ENCODE data around the gene ATG2B.
A peak's percentile ranks its signal among the peaks of the same experiment; 100 is the strongest.
"Not testable (repeated sequence)": the region's sequence is repeated elsewhere in the genome, so short reads cannot be mapped to it uniquely, and the experiment has no call there.

ATG2B gene

DNA sequence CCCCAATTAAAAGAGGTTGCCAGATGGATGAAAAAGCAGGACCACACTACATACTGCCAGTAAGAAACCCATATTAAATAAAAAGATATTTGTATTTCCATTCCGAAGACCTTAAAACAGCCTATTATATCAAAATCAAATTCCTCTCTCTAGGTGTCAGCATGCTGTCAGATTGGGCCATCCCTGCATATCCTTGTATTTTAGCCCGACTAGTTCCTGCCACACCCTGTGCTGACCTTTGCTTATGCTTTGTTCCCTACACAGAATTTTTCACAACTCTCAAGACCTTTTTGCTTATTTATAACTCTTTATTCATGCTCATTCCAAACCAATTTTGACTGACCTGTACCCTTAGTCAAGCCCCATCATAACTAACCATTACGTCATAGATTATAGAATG is 13.0 kb upstream of the ATG2B start:
- DNase-seq: no peak

DNA sequence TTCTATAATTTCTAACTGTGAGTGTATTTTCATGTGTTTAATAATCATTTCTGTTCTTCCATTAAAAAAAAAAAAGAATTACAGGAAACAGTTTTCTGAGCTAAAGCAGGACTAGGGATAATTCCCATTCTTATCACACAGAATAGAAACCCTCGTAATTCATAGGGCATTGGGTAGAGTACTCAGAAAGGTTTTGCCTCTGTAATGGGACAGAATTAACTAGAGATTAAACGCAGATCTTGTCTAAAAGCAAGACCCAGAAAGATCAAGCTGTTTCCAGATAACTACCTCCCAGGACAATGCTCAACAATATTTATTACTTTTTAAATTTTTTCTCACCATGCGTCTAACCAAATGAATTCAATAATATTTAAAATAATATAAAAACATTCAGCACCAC is 10.4 kb upstream of the ATG2B start:
- no peak for DNase-seq

DNA sequence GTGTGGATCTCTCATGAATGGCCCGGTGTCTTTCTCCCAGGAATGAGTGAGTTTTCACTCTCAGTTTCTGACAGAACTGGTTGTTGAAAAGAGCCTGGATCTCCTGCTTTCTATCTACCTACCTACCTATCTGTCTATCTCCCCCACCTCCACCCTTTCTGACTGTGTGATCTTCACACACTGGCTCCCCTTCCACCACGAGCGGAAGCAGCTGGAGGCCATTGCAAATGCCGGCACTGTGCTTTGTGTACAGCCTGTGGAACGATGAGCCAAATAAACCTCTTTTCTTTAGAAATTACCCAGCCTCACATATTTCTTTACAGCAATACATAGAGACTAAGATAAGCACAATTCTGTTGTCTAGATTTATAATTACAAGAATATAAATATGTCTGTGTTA is 7.4 kb upstream of the ATG2B start:
- DNase-seq: no peak

DNA sequence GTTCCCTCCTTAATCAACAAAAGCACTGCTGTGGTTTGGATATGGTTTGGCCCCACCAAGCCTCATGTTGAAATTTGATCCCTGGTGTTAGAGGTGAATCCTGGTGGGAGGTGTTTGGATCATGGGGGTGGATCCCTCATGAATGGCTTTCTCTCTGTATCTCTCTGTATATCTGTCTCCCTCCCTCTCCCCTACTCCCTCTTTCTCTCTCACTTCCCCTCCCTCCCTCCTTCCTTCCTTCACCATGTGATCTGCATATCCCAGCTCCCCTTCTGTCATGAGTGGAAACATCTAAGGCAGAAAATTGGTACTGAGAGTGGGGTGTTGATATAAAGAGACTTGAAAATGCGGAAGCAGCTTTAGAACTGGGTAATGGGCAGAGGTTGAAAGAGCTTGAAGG is 5.4 kb upstream of the ATG2B start:
- no peak for DNase-seq

DNA sequence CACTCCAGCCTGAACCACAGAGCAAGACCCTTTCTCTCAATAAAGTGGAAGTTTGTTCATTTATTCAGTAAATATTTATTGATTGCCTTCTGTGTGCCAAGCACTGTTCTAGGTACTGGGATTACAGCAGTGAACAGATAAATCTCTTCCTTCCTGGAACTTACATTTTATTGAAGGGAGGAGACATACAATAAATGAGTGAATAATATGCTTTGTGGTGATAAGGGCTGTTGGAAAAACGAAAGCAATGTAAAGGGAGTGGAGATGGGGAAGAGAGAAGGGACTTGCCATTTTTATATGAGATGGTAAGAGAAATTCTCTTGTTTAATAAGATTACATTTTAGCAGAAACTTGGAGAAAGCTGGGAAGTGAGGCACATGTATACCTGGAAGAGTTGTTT is 1.8 kb upstream of the ATG2B start:
- no peak for DNase-seq

DNA sequence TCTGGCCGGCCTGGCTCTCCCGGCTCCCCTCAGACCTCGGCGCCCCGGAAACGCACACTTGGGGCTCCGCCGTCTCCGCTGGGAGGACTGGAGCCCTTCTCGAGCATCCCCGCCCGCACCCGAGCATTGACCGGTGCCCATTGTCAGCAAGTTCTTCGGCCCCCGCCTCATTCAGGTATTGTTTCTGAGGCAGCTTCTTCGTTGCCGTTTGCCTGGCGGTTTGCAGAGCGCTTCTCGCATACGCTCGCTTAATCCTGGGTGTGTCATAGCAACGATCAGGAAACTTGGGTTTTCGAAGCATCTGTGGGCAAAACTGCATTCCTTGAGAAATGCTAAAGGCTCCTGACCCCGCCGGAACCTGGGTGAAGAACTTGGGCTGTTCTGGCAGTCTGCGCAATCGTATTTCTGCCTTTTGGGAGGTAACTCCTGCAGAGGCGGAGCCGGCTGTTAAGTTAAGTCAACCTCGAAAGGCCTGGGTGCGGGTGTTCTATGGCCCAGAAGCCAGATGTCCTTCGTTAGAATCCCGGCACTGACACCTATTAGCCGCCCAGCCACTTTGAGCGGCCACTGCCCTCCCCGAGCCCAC is 703 bp upstream of the ATG2B start:
- DNase-seq: peak; percentile 17 to 50

DNA sequence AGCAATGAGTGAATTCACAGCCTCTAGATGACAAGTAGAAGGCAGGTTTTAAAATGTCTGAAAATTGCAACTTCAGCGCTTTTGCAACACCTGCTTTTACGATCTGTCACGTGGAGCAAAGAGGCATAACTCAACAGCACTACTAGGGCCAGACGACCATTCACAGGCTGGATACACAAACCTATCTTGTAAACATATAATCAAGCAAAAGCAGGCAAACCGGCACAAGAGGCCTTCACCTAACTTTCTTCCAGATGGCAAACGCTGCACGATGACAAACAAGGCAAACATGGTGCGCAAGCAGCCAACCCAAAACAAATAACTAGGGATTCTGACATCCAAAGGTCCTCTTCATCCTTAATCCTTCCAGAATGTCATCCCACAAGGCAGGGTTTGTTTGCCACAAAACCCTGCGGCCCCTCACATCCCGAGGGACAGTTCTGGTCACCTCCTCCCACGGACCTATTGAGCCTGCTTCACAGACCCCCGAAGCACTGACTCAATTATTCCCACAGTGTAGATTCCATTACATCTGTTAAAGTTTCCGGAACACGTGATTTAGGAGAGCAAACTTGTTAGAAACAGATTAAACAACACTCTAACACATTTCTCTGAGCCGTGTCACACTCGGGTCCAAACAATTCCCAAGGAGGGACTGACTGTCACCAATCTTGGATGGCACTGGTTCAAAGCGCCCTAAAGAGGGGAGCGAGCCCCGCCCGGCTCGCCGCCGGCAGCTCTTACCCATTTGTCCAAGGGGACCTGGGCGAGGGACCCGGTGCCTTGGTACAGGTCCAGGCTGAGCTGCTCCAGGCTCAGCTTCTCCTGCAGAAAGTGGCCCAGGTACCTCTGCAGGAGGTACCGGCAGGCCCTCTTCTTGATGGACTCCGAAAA is 823 bp downstream of the ATG2B start:
- peak; percentile 42 to 74 for DNase-seq

DNA sequence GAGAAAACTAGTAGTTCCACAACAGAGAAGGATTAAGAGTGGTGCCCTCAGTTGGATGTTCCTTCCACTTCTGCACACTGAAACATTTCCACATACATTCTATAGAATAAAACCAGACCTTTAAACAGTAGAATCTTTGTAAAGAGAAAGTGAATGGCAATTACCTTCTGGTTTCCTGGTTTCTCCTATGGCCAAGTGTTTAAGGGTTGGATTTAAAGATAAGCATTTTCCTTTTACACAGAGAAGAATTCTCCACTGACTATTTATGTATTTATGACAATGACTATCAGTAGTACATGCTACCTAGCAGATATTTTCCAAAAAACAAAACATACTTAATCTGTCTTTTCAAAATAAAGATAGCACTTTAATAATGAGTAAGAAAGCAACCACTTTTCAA is 3.2 kb downstream of the ATG2B start:
- no peak for DNase-seq

DNA sequence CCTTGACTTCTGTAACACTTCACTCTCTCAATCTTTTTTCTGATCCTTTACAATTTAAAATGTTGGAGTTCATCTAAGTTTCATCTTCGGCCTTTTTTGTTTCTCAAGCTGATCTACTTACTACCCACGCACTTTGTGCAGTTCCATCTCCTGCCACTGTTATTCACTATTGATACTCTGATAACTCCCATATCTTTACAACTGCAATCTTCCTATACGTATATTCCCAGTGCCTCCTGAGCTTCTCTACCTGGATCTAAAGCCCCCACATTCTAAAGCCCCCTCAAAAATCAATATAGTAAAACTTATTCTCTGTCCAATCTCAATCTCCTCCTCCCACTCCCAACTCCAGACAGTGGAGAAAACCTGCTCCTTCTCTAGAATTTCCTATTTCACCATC is 5.9 kb downstream of the ATG2B start:
- no peak for DNase-seq

DNA sequence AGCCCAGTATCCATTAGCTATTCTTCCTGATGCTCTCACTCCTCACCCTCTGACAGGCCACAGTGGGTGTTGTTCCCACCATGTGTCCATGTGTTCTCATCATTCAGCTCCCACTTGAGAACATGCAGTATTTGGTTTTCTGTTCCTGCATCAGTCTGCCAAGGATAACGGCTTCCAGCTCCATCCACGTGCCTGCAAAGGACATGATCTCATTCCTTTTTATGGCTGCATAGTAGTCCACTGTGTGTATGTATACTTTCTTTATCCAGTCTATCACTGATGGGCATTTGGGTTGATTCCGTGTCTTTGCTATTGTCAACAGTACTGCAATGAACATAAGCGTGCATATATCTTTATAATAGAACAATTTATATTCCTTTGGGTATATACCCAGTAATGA is 8.9 kb downstream of the ATG2B start:
- DNase-seq: no peak

DNA sequence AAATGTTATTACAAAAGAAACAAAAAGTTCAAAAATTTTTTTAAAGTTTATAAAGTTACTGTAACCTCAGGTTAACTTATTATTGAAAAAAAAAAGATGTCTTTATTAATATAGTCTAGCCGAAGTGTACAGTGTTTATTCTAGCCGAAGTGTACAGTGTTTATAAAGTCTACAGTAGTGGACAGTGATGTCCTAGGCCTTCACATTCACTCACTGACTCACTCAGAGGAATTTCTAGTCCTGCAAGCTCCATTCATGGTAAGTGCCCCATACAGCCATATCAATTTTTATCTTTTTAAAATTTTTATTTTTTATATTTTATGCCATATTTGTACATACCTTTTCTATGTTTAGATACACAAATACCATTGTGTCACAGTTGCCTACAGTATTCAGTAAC is 10.4 kb downstream of the ATG2B start:
- DNase-seq: no peak

DNA sequence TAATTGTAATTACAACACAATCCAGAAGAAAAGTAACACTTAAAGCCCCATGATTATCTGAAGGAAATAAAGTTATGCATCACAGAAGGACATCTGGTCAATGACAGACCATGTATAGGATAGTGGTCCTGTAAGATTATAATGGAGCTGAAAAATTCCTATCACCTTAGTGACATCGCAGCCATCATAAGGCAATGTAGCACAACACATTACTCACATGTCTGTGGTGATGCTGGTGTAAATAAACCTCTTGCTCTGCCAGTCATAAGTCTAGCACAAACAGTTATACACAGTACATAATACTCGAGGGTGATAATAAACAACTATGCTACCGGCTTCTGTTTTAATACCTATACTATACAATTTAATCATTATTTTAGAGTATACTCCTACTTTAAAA is 11.2 kb downstream of the ATG2B start:
- DNase-seq: no peak

DNA sequence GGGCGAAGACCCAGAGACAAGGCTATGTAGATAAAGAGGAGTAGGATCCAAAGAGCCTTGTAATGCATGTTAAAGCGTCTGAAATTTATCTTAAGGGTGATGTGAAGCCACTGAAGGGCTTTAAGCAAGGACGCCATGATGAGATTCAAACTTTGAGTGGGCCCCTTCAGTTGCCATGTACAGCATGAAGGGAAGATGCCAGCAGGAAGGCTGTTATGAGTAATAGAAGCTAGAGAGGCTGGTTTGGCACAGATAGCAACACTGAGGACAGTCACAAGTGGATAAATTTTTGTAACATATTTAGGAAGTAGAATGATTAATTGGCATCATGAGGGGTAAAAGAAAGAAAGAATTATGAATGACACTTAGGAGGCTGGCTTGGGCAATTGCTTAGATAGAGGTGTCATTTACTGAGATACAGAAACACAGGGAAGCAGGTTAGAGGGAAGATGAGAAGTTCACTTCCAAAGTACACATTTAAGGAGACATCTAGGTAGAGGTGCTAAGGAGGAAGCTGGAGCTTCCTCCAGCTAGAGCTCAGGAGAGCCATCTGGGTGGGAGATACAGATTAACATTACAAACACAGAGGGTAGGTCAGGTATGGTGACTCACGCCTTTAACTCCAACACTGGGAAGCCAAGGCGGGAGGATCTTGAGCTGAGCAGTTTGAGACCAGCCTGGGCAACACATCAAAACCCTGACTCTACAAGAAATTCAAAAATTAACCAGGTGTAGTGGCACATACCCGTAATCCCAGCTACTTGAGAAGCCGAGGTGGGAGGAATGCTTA is 13.7 kb downstream of the ATG2B start:
- DNase-seq: no peak

DNA sequence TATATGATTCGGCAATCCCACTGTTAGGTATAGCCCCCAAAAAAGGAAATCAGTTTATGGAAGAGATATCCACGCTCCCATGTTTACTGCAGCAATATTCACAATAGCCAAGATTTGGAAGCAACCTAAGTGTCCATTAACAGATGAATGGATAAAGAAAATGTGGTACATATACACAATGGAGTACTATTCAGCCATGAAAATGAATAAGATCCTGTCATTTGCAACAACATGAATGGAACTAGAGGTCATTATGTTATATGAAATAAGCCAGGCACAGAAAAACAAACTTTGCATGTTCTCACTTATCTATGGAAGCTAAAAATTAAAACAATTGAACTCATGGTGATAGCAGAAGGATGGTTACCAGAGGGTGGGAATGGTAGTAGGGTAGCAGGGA is 15.2 kb downstream of the ATG2B start:
- not testable (repeated sequence) for DNase-seq

DNA sequence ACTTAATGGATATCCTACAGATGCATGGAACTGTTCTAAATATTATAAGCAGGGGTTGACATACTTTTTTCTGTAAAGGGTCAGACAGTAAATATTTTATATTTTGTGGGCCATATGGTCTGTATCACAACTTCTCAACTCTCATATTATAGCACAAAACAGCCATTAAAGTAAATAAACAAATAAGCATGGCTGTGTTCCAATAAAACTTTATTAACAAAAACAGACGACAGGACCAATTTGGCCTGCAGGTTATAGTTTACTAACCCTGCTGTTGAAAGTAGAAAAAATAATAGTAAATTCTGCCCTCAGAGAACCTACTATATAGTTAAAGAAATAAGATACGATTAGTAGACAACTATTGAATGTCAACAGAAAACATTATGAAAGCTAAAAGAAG is 17.5 kb downstream of the ATG2B start:
- no peak for DNase-seq

DNA sequence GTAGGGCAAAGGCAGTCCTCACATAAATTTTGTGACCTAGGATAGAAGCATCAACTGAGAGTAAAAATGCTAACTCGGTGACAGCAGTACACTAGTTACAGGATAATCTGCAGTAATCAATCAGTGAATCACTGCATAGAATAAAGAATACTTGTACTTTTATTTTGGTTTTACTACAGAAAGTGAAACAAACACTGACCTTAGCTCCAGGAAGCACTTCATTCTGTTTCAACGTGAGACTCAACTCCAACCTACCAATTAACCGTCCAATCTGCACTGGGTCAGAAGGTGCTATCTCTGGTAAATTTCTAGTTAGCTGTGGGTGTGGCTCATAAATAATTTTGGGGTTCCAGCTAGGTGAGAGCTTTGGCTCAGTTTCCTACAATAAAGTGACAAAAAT is 21.8 kb downstream of the ATG2B start:
- no peak for DNase-seq

DNA sequence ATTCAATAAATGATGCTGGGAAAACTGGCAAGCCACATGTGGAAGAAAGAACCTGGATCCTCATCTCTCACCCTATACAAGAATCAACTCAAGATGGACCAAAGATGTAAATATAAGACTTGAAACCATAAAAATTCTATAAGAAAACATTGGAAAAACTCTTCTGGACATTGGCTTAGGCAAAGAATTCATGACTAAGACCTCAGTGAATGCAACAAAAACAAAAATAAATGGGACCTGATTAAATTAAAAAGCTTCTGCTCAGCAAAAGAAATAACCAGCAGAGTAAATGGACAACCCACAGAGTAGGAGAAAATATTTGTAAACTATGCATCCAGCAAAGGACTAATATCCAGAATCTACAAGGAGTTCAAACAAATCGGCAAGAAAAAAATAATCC is 24.6 kb downstream of the ATG2B start:
- no peak for DNase-seq

DNA sequence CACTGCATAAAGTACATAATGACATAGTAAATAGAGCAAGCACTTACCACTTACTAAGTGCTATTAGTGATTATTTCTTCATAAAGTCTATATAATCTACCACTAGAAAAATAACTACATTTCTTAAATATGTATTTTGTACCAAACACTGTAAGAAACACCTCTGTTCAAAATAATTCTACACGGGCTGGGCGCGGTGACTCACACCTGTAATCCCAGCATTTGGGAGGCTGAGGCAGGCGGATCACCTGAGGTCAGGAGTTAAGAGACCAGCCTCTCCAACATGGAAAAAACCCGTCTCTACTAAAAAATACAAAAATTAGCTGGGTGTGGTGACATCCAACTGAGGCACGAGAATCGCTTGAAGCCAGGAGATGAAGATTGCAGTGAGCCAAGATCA is 38.9 kb downstream of the ATG2B start:
- no peak for DNase-seq

DNA sequence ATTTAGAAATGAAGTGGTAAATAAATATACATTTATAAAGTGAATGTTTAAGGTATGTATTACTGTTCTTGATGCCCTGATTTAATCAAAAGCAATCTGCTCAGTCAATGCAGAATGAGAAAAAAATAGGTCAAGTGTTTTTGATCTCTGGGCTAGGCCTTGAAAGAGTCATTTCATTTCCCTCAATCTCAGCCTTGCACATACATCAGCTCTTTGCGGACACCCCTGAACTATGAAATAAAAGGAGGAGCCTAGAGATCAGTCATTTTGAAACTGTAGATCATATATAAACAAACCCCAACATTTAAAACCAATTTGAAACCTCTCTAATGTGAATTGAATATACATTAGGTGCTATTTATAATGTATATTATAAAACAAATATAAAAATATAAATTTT is 42.5 kb downstream of the ATG2B start:
- DNase-seq: no peak

DNA sequence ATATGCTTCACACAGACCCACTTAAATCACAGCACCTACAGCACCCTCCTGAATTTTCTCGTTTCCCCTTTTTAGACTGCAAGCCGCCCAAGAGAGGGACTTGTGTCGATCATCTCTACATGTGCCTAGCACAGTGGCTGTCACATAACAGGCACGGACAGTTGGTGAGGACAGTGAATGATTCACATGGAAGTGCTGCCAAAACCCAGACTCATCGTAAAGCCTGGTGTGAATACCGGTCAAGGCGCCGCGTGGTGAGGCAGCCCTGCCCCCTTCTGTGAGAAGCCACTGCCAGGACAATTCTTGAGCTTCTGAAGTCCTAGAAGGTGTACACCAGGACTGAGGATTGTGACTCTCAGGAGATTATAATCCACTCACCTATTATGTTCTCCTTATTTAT is 44.3 kb downstream of the ATG2B start:
- DNase-seq: no peak

DNA sequence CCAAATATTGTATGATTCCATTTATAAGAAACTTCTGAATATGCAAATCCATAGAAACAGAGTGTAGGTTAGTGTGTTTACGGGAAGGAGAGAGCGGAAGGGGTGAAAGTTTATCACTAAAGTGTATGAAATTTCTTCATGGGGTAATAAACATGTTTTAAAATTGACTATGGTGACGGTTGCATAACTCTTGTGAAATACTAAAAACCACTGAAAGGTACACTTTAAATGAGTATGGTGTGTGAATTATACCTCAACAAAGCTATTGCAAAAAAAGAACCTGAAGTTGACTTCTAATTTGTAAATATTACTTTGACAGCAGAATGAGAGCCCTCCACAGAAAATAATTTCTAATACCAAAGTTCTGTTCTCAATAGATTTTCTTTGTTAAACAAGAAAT is 47.1 kb downstream of the ATG2B start:
- no peak for DNase-seq

DNA sequence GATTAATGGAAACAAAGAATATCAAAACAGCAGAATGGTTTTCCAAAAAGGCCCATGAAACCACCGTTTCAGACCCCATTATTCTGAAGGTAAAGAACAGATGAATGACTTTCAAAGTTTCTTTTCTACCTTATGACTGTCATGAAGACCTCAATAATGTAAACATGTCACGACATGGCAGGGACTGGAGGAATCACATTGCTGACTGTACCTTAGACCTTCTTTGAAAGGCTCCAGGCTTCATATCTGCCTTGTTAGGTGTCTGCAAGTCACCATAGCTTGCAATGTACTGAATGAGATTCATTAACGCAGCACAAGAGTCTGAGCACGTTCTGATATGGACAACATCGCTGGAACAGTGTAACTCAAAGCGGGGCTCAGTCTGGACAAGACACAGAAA is 52.2 kb downstream of the ATG2B start:
- no peak for DNase-seq

DNA sequence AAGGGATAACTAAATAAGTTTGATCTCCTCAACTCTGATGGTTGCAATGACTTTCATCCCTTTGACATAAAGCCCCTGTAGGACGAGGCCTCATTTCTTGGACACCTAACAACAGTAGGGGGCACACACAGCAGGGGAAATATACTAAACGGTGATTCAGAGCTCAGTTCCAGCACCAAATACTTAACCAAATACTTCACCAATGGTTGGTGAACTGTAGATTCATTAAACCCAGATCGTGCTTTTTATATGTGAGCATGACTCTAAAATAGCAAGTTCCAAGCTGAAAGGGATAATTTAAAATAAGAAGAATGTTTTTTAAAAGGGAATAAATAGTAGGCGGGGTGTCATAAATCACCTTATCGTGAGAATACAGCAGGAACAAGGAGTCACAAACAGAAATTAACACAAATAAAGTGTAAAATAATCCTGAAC is 53.2 kb downstream of the ATG2B start:
- DNase-seq: no peak

Data from NCI-H2081 (cell line).